ENCODE data around the gene NEB. TPM values are rescaled to one million over a fixed set of nuclear protein-coding genes. Genes with fewer than 3 reads are reported as not detected.

The NEB gene
- total and polyA plus RNA-seq, 2 of the 4 experiments (the other 2 are of a cell fraction): under 0.01 TPM; not detected in 1

- Histone ChIP-seq H3K36me3 (ENCODE audit: control insufficient read depth, insufficient read depth, low read length) (no peaks in the 10 kb centered on the region), H4K8ac (ENCODE audit: low read depth in 2 of 2, low read length in 2 of 2) (no peak overlapping the region), H3K4me3 (ENCODE audit: insufficient read depth, low read depth, low read length) (no peak overlapping the region), H4K20me1 (ENCODE audit: insufficient read depth, low read length) (no peaks in the 10 kb centered on the region), H3K9ac (ENCODE audit: low read depth, low read length) (no peak overlapping the region), H3K14ac (replicated peaks; ENCODE audit: low read depth, low read length) (no peak overlapping the region), H2BK120ac (ENCODE audit: low read depth, low read length) (no peak overlapping the region), H3K23ac (ENCODE audit: low read depth, low read length) (no peak overlapping the region), H3K18ac (ENCODE audit: low read depth, low read length) (no peak overlapping the region), H2AK5ac (ENCODE audit: low read depth, low read length) (no peak overlapping the region), H3K27ac (ENCODE audit: insufficient read depth, low read length) (no peak overlapping the region), H2AK9ac (replicated peaks; ENCODE audit: low read depth, low read length, poor library complexity) (no peak overlapping the region), H3K4me2 (ENCODE audit: low read depth, low read length) (no peak overlapping the region), H2BK15ac (ENCODE audit: low read depth, low read length) (no peak overlapping the region), H2BK20ac (ENCODE audit: low read depth, low read length) (no peak overlapping the region), H4K91ac (ENCODE audit: insufficient read depth, low read depth, low read length) (no peak overlapping the region), H3K9me3 (ENCODE audit: control insufficient read depth, insufficient read depth, low read length) (no peaks in the 10 kb centered on the region), H3K4ac (ENCODE audit: low read depth, low read length) (no peak overlapping the region), H3K56ac (ENCODE audit: extremely low read depth, insufficient read depth, low read length) (no peak overlapping the region), H3K27me3 (ENCODE audit: control insufficient read depth, insufficient read depth, low read length) (no peaks in the 10 kb centered on the region), H3K9me1 (ENCODE audit: insufficient read depth, low read length) (no peaks in the 10 kb centered on the region), H3K4me1 (ENCODE audit: control insufficient read depth, insufficient read depth, low read length) (no peaks in the 10 kb centered on the region), H4K5ac (ENCODE audit: low read depth, low read length) (no peak overlapping the region), H3K79me1 (ENCODE audit: low read depth in 1 of 2, low read length in 2 of 2) (no peaks in the 10 kb centered on the region), H2AFZ (replicated peaks; ENCODE audit: low read length, poor library complexity) (no peak overlapping the region), H2BK5ac (ENCODE audit: low read depth, low read length, poor library complexity, severe bottlenecking) (no peak overlapping the region)
- DNase-seq (no peak), ATAC-seq (ENCODE audit: low read depth) (no peak)
- BruUV-seq (replicated peaks): no TSS peak
- dilution Hi-C loops (cut with HindIII; ENCODE audit: low sequenced_read_pairs, unreplicated experiment) (no loop called here), intact Hi-C loops (cut with micrococcal nuclease) (no loop called here), in situ Hi-C loops (cut with MboI; ENCODE audit: low sequenced_read_pairs) (no loop called here)
- no peak for TF ChIP-seq MAFK (IDR thresholded peaks at IDR 0.05; ENCODE audit: low read depth, low read length)
- no peak for TF ChIP-seq RAD21 (IDR thresholded peaks at IDR 0.05; ENCODE audit: low read length)
- no peak for TF ChIP-seq NFE2L2 (IDR thresholded peaks at IDR 0.05; ENCODE audit: low read depth, low read length)
- no peak for TF ChIP-seq RFX5 (IDR thresholded peaks at IDR 0.05; ENCODE audit: low read depth, low read length)
- TF ChIP-seq SMC3 (IDR thresholded peaks at IDR 0.05; ENCODE audit: low read depth, low read length): no peak
- no peak for TF ChIP-seq RCOR1 (IDR thresholded peaks at IDR 0.05; ENCODE audit: insufficient replicate concordance, low read length)
- TF ChIP-seq POLR2A (IDR thresholded peaks at IDR 0.05; ENCODE audit: low read depth, low read length): no peak
- no peak for TF ChIP-seq USF2 (IDR thresholded peaks at IDR 0.05; ENCODE audit: low read depth, low read length)
- no peak for TF ChIP-seq MXI1 (IDR thresholded peaks at IDR 0.05; ENCODE audit: borderline replicate concordance, low read depth, low read length)
- POLR2A ChIA-PET (ENCODE audit: unreplicated experiment): no interaction called here
- no CpG with 5 or more reads among the region's 6 CpGs for WGBS, 2 experiments (ENCODE audit: extremely low coverage in 2 of 2, insufficient read length in 1 of 2)
- CTCF ChIA-PET: no interaction called here
These were observed 55.4 kb downstream of the NEB start for GRCh38 chr2:151678849-151679248.

All from IMR-90 (cell line).